HG03457 (cell line): Measurements from ENCODE around the gene FCER1G.

Source experiments
- ATAC-seq: cut with Tn5 transposase; IDR thresholded peaks from one replicate; pipeline ENCODE4 v1.9.1; 2021; ENCODE audit warnings: moderate number of reproducible peaks; ENCODE audit not compliant: unreplicated experiment

The FCER1G gene

DNA sequence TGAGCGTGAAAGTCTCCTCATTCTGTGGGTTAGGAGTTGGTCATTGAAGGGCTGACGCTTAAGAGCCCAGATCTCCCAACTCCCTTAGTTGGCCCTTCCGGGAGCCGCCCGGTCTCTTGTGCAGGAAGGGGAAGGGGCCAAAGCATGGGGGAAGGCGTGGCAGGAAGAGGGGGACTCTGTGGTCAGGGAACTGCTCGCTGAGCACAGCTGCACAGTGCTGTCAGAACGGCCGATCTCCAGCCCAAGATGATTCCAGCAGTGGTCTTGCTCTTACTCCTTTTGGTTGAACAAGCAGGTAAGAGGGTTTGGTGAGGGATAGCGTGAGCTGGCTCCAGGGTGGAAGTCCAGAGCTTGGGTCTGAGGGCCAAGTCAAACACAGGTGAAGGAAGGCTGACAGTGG, at the start of gene FCER1G:
FCER1G (plus strand) TSS at position 220 of the 400 bp plus-strand sequence; CDS start at position 247, 27 bp downstream.
- no peak for ATAC-seq

DNA sequence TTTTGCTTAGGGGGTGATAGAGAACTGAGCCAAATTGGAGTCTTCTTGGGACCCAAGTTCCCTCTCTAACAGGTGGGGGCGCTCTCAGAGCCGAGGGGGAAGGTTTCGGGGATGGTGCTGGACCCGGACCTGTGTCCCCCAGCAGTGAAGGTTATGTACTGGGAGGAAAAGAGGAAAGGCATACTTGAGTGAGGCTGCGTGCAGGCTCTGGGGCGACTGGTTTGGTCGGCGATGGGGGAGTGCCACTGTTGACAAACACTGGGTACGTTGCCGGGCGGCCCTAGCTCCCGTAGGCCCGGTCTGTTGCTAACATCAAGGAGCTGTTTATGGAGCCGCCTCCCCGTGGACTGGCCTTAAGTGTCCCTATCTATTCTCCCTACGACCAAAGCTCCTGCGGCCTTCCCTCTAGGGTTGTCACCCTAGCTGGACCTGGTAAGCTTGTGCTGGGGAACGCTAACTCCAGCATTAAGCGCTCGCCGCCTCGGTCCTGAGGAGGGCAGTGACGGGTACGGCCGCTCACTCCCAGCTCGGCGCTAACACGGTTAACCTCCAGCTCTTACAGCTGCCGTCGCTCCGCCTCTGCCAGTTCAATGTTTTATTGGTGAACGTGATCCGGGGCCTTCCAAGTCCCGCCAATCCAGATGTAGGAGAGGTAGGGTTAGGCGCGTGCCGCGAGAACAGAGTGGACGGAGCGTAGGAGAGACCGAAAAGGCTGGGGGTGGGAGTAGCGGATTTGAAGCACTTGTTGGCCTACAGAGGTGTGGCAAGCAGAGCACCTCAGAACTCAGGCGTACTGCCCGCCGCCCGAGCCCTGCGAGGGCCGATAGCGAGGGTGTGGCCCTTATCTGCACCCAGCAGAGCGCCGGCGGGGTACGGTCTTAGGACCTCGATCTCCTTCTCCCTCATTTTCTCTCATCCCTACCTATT, 49.1 kb upstream of the FCER1G start, which contains the start of gene PPOX:
PPOX (plus strand) TSS at position 685 of the 927 bp plus-strand sequence. CDS start 422 bp downstream, outside the sequence.
- peak; percentile 80 for ATAC-seq

DNA sequence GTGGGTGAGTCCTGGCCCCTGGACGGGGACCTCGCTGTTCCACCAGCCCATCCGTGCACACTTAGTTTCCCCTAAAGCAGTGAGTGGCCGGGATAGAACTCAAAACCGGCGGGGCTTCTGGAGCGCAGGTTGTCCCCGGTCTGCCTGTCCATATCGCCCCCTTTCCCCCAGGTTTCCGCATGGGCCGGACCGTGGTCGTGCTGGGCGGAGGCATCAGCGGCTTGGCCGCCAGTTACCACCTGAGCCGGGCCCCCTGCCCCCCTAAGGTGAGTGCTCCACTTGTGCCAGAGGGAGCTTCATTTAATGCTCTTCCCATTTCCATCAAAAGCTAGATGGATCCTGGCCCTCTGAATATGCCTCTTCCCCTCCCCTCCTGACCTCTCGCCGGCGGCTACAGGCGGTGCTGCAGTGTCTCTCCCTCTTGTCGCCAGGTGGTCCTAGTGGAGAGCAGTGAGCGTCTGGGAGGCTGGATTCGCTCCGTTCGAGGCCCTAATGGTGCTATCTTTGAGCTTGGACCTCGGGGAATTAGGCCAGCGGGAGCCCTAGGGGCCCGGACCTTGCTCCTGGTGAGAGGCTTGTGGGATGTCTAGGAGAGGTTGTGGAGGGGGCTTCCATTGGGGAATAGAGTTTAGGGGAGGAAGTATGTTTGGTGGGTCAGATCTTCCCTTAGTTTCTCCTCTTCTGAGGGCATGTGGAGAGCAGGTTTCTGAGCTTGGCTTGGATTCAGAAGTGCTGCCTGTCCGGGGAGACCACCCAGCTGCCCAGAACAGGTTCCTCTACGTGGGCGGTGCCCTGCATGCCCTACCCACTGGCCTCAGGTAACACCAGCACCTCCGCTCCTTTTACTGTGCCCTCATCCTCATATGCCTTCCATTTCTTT, 48.2 kb upstream of the FCER1G start:
- ATAC-seq, result no peak

DNA sequence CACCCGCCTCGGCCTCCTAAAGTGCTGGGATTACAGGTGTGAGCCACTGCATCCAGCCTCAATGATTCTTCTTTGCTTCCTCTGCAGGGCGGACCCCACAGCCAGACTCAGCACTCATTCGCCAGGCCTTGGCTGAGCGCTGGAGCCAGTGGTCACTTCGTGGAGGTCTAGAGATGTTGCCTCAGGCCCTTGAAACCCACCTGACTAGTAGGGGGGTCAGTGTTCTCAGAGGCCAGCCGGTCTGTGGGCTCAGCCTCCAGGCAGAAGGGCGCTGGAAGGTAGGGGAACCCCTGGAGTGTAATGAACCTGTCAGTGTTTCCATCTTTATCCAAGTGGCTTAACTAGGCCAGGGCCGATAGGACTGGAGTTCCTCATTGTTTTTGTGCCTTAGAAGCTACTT, 46.2 kb upstream of the FCER1G start:
- ATAC-seq, result no peak

DNA sequence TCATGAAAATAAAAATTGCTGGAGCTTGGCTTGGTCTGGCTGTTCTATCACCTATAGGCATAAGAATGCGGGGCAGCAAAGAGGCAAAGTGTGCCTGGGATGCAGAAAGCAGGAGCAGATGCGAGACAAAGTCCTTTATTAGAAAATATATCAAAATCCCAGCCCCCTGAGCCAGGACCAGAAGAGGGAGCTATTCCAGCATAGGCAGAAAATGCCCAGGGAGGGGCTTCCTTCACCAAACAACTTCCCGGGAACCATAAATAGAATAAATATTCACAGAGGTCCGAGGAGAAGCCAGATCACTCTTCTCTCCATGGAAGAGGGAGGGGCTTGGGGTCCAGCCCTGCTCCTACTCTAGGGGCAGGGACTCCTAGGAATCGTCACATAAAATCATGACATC, 43.9 kb upstream of the FCER1G start:
- no peak for ATAC-seq

DNA sequence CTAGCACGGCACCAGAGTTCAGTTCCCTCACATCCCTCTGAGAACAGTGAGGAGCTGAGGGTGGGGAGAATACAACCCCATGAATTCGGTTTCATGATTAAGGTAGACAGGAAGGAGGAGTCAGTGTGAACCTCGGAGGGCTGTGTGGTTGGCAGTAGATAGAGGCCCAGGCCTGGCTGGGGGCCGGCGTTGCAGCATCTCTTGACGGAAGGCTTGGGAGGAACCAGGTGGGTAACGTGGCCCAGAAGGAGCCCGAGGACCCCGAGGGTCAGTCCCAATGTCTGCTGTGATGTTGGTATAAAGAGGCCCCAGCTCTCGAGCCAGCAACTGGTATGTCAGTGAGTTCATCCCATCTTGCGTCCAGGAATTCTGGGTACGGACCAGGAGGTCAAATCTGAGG, 43.4 kb upstream of the FCER1G start:
- ATAC-seq, result no peak

DNA sequence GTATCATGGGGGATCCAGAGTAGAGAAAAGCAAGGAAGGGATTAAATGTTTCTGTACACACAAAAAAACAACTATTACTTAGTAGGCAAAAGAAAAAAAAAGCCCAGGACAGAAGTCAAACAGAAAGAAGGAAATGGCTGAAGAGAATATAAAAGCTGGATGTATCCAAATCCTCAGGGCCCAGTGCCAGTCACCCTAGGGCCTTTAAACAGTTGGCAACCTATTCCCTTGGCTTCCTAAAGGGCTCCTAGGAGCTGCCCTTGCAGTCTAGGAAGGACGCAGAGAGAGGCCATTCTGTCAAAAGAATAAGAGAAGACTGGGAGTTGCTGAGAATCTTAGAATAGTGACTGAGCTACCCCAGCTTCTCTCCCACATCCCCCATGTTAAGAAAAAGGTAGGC, 42.7 kb upstream of the FCER1G start:
- no peak for ATAC-seq

DNA sequence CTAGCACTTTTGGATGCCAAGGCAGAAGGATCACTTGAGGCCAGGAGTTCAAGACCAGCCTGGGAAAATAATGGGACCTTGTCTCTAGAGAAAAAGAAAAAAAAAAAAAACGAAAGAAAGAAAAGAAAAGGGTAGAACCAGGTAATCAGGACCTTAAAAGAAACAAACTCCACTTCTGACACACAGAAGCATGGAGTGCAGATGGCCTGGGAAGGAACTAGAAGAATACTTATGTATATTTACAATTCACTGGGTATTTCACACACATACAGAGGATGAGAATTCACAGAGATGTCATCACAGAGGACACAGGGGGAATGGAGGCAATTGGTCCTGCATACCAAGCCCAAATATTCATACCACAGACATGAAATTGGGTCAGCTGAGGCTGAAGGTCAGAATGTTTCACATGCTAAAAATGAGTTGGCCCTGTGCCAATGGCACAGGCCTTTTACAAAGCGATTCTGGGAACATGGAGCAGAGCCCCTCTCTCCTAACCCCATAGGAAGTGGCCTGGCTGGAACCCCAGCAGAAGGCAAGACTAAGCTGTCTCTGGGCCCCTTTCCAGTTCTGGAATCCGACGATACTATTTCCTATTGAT, 42.2 kb upstream of the FCER1G start:
- ATAC-seq, result no peak

DNA sequence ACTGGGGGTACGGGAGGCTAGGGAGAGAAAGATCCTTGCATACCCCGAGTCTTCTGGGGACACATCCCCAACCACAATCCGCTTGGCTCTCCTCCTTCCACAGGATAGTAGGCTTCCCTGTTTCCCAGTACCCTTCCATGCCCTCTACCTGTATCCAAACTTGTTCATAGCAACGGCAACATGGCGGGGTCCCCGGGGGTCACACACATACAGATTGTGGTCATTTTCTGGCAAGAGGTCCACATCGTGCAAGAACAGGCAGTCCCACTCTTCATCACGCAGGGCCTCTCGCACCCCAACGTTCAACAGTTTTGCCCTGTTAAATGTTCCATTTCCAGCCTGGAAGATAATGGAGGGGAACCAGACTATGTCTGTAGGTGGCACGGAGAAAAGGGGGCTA, 41.4 kb upstream of the FCER1G start:
- ATAC-seq, result no peak

DNA sequence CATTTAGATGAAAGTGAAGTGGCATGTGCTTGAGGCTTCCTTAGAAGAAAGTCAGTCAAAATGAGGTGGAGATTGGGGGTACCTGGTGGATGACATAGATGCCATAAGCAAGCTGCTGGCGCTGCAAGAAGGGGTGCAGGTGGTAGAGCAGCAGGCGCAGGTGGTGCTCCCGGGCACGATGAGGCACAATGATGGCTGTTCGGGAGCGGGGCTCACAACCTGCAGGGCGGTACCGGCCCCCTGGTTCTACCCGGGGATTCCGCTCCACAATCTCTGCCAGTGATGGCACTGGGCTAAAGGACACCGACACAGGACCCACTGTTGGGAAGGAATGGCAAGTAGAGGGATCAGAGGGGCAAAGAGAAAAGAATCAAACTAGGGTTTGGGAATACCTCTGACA, 40.2 kb upstream of the FCER1G start:
- ATAC-seq, result no peak

DNA sequence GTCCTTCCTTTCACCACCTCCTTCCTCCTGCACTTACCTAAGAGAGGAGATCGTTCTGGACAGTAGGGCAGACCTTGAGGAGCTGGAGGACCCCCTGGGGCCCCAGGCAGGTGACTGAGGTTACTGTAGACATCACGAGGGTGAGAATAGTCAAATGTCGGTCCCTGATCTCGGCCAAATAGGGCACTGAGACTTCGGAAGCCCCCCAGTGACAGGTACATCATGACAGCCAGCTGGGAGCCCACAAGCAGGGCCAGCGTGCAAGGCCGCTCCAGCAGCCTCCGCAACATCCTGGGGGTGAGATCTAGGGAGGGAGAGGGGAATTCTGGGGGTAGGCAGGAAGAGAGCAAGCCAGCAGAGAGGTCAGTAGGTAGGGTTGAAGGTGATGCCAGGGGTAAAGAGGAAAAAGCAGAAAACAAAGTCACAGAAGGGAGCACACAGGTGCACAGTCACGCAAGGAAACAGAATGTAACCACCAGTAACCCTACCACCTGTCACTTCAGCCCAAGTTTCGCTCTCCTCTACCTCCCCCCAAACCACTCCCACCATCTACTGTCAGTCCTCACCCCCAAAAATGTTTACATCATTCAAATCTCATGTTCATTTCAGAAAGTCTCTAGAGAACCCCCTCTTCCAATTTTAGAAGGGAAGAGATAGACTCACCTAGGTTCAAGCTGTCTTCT, 39.2 kb upstream of the FCER1G start:
- ATAC-seq, result no peak

DNA sequence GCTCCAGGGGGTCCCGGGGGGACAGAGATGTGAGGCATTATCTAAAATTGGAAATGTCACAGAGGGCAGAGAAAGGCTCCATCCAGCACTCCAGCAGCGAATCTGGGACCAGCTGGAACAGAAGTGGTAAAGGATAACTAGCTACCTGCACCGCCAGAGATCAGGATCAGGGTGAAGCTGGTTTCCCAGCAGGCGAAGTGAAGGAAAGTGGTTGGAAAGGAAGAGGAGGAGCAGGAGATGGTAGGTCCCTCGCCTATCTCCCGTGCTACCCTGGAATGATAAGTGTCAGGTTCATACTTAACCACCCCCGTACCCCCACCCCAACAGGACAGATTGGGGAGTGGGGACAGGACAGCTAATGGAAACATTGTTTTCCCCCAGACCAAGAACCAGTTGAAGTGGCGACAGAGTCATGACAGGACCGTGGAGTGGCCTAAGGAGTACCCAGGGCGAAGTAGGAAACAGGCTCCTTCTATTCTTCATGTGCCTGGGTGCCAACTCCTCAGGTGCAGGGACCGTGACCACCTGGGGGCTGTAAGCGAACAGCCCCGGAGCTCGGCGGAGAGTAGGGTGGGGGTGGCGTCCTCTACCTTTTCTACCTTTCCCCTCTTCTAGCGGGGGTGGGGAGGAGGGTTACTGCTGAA, 38.5 kb upstream of the FCER1G start:
- ATAC-seq, result peak; percentile 18

DNA sequence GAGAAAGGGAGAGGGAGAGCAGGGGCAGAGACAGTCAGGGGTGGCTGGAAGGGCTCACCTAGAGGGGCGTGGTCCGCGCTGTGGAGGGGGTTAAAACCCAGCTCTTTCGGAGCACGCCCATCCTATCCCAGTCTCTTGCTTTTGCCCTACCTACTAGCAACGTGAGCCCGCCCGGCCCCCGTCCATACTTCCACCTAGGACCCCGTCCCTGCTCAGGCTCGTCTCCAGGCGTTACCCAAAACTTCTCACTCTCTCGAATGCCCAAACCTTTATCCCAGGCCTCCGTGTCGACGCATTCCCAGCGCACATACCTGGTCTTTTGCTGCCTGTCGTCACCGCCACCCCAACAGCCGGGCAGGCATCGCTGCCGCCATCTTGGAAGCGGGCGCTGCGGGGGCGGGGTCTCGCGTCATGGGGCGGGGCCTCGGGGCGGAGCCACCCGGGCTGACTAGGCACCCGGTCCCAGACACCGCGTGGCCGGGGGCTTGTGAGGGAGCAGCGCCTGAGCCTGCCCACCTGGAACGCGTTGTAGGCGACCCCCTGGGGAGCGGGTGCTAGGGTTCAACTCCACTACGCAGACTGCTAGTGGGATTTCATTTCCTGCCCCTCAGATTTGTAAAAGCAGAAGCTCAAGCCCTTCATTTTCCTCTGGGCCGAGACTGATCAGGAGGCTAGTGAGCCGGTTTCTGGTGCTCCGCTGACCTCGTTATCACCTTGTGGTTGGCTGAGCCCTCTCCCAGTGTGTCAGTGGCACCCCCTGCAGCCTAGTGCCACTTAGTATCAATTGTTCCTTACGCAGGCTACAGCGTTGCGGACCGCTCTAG, 37.8 kb upstream of the FCER1G start, which contains the start of gene B4GALT3:
B4GALT3 (minus strand) TSS at position 396 of the 824 bp plus-strand sequence. CDS start 1,447 bp downstream, outside the sequence.
- peak; percentile 48 for ATAC-seq

DNA sequence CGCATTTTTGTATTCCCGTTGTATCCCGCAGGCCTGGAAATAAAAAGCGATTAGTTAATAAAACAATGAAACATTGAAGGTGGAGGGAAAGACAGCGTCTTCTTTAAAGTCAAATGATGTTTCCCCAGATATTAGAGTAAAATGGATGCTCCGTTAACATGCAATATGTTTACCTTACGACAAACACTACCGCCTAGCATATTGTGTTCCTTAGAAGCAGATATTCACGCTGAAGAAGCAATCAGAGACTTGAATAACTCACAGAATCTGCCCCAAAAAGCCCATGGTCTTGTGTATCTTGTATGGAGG, 37.2 kb upstream of the FCER1G start:
- ATAC-seq, result no peak

DNA sequence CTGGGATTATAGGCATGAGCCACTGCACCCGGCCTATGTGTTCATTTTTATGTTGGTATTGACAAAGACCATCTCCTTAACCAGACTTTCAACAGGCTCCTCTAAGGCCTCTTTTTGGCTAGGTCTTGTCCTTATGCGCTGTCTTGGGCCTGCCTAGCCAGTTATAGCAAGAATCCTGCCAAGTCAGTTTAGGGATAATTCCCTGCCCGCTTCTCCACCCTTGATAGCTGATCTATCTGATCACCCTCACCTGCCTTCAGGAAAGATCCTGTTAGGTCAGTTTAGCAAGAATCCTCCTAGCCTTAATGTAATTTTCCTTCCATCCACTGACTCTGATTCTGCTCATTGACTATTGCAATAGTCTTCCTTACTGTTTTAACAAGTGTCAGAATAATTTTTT, 35.4 kb upstream of the FCER1G start:
- ATAC-seq, result no peak

DNA sequence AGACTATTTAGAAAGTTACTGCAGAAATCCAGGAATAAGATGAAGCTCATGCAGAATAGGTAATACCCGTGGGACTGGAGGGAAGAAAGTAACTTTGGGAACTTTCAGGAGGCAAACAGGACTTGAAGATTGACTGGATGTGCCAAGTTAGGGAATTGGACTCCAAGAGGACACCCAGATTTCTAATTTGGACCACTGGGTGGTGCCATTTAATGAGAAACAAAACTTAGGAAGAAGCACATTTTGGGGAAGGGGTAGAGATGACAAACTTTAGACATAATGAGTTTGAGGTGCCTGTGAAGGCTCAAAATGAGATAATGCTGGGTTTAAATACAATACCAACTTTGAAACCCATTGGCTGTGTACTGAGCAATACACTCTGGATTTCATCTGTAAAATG, 34.5 kb upstream of the FCER1G start:
- no peak for ATAC-seq

DNA sequence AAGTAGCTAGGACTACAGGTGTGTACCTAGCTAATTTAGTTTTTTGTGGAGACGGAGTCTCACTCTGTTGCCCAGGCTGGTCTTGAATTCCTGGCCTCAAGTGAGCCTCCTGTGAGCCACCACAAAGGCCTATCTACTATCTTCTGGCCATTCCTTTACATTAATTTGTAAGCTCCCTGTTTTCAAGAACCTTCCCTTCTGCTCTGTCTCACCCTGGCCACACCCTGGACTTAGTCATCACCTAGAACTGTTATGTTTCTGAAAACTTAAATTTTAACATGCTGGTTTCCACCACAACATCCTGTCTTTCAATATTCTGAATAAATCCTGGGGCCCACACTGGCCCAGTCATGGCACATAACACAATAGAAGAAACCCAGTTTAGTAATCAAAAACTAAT, 32.9 kb upstream of the FCER1G start:
- no peak for ATAC-seq

DNA sequence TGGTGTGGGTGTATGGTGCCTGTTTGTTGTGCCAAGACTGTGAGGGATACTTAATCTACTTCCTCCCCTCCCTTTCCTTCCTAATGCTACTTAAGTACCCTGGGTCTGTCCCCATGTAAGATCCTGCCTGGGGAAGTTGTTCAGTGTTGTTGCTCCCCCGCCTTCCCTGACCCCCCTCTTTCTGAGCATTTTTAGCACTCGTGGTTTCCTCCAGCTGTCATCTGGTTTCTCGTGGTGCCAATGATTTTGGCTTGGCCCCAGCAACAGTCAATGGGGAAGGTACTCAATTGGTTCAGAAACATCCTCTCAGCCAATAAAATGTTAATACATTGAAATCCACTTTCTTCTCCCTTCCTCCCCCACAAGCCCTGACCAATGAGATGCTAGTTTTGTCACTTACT, 29.8 kb upstream of the FCER1G start:
- peak; percentile 53 for ATAC-seq

DNA sequence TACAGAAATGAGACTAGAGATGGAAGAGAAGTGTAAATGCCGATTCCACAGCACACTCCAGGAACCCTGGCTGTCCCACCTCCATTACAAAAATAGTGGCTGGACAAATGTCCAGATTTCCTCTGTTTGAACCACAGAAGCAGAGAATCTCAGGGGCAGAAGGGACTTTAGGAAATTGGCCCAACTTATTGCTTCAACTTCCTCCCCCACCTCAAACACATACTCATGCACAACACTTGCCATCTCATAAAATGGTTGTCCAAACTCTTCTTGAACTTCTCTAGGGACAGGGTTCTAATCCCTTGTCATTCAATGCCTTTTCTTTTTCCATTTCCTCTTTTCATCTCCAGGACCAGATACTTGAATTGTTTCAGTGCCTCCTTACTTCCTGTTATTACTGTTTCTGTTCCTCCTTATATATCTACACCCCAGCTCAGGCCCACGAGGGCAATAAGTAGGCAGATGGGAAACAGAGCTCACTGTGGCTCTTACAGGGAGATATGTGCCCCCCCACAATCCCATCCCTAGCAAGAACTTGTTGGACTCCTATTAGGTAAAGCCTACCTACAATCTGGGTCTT, 29.3 kb upstream of the FCER1G start:
- peak; percentile 15 for ATAC-seq
